ENCODE measurements around the gene PARVB. TPM values are rescaled to one million over a fixed set of nuclear protein-coding genes. Genes with fewer than 3 reads are reported as not detected.

PARVB gene
- total RNA-seq, 1 donor from 2014 or later: 6.7 TPM

DNA sequence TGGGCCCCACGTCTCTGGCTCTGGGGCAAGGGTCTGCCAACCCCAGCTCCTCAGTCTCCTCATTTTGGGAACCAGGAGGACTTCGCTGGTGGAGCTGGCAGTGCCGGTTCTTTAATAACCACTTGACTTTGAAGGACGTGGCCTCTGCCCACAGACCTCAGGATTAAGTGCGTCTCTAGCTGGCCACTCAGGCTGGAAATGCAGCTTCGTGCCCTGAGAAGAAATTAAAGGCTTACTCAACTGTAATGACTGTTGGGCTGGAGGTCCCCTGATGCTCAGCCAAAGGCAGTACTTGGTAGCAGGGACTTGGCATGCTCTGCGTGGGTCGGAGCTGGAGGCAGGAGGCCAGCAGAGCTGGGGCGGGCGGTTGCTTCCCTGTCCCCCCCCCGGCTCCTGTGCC, 139.9 kb downstream of the PARVB start:
- no peak for ATAC-seq

DNA sequence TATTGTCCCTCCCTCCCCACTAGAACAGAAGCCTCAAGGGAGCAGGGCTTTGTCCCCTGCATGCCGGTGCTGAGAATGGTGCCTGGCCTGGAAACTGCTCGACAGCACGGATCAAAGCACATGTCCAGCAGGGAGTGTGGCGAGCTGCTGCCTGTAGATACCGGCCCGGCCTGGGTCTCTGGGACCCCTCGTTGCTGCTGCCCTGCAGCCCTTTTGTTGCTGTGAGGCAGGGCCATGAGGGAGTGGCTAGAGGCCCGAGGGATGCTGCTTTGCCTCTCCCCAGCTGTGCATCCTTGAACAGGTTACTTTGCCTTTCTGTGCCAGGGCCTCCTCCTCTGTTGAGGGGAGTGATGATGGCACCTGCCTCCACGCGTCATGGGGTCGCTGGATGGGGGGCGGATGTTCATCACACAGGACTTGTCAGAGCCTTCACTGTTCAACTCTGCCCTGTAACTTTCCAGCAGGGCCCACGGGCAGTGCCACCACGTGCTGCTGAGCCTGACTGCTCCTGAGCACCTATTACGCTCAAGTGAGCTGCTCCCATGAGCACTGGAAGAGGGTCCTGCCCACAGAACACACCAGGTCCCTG, 141.3 kb downstream of the PARVB start:
- no peak for ATAC-seq

GRCh38 chr22:44166498-44167276, 142.6 kb downstream of the PARVB start:
- ATAC-seq: no peak

GRCh38 chr22:44167501-44167900, 143.4 kb downstream of the PARVB start:
- no peak for ATAC-seq

DNA sequence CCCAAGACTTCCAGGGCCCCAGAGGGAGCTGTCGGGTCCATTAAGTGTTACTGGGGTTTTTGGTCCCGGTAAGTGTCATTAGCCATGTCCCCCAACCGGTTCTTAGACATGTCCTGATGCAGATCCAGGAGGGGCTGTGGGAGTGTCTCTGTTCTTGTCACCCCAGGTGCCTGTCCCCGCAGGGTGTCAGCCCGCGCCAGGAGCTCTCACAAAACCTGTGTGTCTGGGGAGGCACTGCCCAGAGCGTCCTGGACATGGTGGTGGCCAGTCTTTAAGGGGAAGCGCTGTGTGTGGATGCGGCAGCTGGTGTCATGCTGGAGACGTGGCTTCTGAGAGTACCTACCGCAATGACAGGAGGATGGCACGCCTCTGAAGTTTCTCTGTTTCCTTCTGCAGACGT, 144.1 kb downstream of the PARVB start:
- ATAC-seq: no peak

- no peak for ATAC-seq
Measured at GRCh38 chr22:44170470-44170869, 146.4 kb downstream of the PARVB start.

DNA sequence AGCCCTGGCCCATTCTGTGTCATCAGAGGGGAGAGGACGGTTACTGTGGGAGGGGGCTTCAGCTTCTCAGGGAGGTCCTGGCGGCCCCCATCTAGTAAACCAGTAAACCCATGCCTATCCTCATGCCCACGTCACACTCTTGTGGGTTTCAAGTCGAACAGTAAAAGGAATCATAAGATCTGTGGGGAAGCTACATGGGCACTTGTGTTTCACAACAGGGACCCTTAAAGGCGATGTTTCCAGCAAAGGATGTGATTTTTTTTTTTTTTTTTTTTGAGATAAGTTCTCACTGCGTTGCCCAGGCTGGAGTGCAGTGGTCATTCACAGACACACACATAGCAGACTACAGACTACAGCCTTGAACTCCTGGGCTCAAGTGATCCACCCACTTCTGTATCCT, 147.5 kb downstream of the PARVB start:
- no peak for ATAC-seq

- peak; percentile 35 for ATAC-seq
Measured at GRCh38 chr22:44172370-44173108, 148.4 kb downstream of the PARVB start.

DNA sequence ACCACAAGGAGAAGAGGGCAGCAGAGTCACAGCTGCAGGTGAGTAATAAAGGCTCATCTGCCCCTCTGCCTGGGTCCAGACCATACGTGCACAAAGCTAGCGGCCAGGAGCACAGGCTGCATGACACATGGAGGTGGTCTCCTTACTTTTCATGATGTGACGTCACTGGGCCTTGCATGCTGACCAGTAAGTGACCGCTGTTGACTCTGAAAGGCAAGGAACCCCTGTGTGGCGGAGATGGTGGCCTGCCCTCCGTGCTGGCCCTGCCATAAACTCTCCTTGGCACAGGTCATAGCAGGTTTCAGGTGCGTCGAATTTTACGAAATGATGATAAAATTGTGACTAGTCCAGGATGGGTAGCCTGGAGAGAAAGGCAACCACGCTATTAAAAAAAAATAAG, 149.1 kb downstream of the PARVB start:
- ATAC-seq: no peak

DNA sequence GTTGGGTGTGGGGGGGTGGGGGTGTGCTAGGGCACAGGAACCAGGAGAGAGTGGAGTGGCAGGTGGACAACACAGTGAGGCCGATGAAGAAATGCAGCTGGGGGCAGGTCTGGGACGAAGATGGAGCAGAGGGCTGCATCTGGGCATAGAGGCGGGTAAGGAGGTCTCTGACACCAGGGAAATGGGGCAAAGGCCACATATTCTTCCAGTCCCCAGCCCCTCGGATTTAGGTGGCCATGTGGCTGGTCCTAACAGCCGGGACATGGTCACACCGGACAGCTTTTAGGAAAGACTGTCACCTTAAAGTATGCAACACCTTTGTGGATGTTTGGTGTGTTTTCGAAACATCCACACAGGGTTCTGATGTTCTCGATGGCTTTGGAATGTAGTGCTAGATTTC, 151.6 kb downstream of the PARVB start:
- no peak for ATAC-seq

- ATAC-seq: no peak
Measured at GRCh38 chr22:44179196-44179988, 155.3 kb downstream of the PARVB start.

GRCh38 chr22:44179989-44180705, 156.0 kb downstream of the PARVB start:
- no peak for ATAC-seq

- no peak for ATAC-seq
Measured at GRCh38 chr22:44180706-44181032, 156.6 kb downstream of the PARVB start, which contains the start of gene PARVG. PARVG (plus strand) TSS chr22:44180925; CDS start chr22:44183330, 2,405 bp downstream.

DNA sequence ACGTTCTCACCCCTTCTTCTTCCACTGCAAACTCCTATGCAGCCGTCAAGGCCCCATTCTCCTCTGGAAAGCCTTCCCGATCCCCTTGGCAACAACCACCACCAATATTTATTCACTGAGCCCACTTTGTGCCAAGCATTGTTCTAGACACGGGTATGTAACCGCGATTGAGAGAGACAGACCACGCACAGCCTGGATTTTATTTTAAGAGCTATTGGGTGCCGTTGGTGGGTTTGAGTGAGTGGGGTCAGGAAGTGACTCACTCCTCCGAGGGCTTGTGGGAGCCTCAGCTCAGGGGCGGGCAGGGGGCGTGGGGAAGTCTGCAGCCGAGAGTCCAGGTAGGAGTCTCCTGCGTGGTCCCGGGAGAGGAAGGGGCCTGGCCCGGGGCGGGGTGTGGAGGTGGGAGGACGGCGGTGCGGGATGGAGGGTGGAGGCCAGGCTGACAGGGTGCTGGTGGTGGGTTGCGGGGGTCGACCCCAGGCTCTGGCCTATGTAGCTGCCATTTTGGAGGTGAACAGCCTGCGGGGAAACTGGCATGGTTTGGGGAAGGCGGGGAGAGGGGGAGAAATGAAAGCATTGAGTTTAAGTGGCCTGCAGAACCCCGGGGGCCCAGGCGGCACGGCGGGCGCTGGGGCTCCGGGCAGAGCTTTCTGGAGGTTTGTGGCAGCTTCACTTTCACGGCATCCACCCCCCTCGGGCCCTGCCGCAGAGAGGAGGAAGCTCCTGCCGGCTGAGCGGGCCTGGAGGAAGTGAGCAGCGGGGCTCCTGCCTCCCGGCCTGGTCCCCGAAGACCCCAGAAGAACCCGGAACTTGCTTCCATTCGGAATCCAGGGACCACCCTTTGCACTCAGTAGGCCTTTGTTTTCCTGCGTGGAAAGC, 157.2 kb downstream of the PARVB start:
- ATAC-seq: peak; percentile 27

DNA sequence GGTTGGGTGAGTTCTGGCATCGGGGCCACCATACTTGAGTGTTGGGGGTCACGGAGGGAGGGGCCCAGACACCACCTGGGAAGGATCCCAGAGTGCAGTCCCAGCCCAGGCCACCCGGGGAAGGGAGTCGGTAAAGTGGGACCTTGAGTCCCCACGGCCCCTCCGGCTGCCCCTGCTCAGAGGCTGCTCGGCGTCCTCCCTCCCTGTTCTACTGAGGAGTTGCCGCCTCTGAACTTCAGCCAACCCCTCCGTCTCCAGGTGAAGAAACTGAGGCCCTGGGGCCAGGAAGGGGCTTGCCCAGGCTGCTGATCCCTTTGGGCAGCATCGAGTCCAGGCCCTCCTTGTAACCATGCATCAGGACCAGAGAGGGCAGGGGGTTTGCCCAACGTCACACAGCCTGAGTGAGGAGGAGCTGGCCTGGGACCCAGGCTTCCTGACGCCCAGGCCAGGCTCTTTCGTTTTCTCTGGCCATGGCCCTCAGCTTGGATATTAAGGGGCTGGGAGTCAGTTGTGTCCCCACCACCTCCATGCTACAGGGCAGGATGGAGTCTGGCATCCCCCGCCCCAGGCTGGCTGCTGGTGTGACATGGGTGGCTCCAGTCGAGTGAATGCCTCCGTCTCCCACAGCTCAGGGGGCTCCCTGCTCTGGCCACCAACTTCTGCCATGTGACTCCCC, 157.9 kb downstream of the PARVB start:
- peak; percentile 5 for ATAC-seq

- peak; percentile 47 for ATAC-seq
Measured at GRCh38 chr22:44182588-44183286, 158.6 kb downstream of the PARVB start.

- ATAC-seq: no peak
Measured at GRCh38 chr22:44183287-44183588, 159.1 kb downstream of the PARVB start.

GRCh38 chr22:44184006-44184405, 159.9 kb downstream of the PARVB start:
- no peak for ATAC-seq

GRCh38 chr22:44185237-44186120, 161.4 kb downstream of the PARVB start:
- ATAC-seq: no peak
